Hepatocyte (in vitro differentiated cells): ENCODE measurements around the gene IKBKG.
"Not testable (repeated sequence)": the region's sequence is repeated elsewhere in the genome, so short reads cannot be mapped to it uniquely, and the experiment has no call there.

Source experiments
- EZH2phosphoT487 ChIP-seq: fragments of 200-600 bp; sonication (generic); IDR thresholded peaks from one replicate; pipeline ENCODE4 v1.6.1; 2018; ENCODE audit warnings: antibody characterized with exemption, mild to moderate bottlenecking, low read depth, moderate library complexity; ENCODE audit not compliant: unreplicated experiment, severe bottlenecking
- TF ChIP-seq, protein P1 (sequence below): fragments of 200-600 bp; sonication (generic); IDR thresholded peaks from 2 replicates; pipeline ENCODE4 v1.5.1; 2016; ENCODE audit warnings: antibody characterized with exemption, mild to moderate bottlenecking; ENCODE audit not compliant: poor library complexity

DNA sequence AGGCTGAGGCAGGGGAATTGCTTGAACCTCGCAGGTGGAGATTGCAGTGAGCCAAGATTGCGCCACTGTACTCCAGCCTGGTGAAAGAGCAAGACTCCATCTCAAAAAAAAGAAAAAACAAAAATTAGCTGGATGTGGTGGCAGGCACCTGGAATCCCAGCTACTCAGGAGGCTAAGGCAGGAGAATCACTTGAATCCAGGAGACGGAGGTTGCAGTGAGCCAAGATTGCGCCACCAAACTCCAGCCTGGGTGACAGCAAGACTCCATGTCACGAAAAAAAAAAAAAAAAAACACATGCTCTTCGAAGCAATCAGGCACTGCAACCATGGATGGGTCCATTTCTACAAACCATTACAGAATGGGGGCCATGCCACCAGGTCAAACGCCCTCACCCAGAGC lies 7.1 kb upstream of the IKBKG start:
- TF ChIP-seq, protein P1, sequence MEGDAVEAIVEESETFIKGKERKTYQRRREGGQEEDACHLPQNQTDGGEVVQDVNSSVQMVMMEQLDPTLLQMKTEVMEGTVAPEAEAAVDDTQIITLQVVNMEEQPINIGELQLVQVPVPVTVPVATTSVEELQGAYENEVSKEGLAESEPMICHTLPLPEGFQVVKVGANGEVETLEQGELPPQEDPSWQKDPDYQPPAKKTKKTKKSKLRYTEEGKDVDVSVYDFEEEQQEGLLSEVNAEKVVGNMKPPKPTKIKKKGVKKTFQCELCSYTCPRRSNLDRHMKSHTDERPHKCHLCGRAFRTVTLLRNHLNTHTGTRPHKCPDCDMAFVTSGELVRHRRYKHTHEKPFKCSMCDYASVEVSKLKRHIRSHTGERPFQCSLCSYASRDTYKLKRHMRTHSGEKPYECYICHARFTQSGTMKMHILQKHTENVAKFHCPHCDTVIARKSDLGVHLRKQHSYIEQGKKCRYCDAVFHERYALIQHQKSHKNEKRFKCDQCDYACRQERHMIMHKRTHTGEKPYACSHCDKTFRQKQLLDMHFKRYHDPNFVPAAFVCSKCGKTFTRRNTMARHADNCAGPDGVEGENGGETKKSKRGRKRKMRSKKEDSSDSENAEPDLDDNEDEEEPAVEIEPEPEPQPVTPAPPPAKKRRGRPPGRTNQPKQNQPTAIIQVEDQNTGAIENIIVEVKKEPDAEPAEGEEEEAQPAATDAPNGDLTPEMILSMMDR, result not testable (repeated sequence)
- not testable (repeated sequence) for TF ChIP-seq EZH2phosphoT487
